HUES6 (cell line): ENCODE results near the gene ZNF385C.

ENCODE experiments used
- H3K27ac ChIP-seq: 2 replicates; pipeline ENCODE4 v1.7.0; 2013; ENCODE audit warnings: low read depth, mild to moderate bottlenecking, low read length, inconsistent platforms
- H3K27me3 ChIP-seq: 2 replicates; pipeline ENCODE4 v1.6.1; 2013; ENCODE audit warnings: low read length; ENCODE audit not compliant: control insufficient read depth, insufficient read depth
- H3K36me3 ChIP-seq: 2 replicates; pipeline ENCODE4 v1.6.1; 2013; ENCODE audit warnings: low read length; ENCODE audit not compliant: control insufficient read depth, insufficient read depth
- H3K4me1 ChIP-seq: 2 replicates; pipeline ENCODE4 v1.6.1; 2013; ENCODE audit warnings: low read length; ENCODE audit not compliant: control insufficient read depth, insufficient read depth
- H3K4me3 ChIP-seq: 2 replicates; pipeline ENCODE4 v1.5.1; 2013; ENCODE audit warnings: low read depth, low read length
- H3K9ac ChIP-seq: one replicate; pipeline ENCODE4 v1.6.1; 2013; ENCODE audit warnings: mild to moderate bottlenecking, low read length
- H3K9me3 ChIP-seq: 2 replicates; pipeline ENCODE4 v1.6.1; 2013; ENCODE audit warnings: low read depth, low read length; ENCODE audit not compliant: control insufficient read depth, insufficient read depth

ZNF385C gene

DNA sequence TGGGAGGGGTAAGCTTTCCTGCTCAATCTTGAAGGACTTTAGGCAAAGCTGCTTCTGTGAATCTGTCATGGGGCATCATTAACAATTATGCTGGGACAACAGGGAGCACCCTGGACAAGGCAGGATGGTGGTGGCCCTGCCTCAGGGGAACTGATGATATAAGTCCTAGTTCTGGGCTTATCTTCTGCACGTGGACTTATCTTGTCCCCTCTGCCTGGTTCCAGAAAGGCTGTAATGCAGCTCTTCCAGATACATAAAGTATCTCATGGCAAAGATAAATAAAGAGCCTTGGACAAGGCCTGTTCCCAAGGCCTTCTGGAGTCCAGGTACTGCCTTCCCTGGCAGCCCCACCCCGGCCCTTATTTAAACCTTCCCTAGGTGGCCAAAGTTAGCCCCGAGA lies 6.0 kb upstream of the ZNF385C start:
- H3K4me3 ChIP-seq, result no peak overlapping the region
- no peak overlapping the region for H3K27ac ChIP-seq
- no peaks in the 10 kb centered on the region for H3K9me3 ChIP-seq
- H3K36me3 ChIP-seq, result no peaks in the 10 kb centered on the region
- H3K4me1 ChIP-seq, result peaks cover 11% of the 10 kb centered on the region
- H3K9ac ChIP-seq, result no peak overlapping the region
- peaks cover 5% of the 10 kb centered on the region; the same call in 1 of the 2 replicates for H3K27me3 ChIP-seq

DNA sequence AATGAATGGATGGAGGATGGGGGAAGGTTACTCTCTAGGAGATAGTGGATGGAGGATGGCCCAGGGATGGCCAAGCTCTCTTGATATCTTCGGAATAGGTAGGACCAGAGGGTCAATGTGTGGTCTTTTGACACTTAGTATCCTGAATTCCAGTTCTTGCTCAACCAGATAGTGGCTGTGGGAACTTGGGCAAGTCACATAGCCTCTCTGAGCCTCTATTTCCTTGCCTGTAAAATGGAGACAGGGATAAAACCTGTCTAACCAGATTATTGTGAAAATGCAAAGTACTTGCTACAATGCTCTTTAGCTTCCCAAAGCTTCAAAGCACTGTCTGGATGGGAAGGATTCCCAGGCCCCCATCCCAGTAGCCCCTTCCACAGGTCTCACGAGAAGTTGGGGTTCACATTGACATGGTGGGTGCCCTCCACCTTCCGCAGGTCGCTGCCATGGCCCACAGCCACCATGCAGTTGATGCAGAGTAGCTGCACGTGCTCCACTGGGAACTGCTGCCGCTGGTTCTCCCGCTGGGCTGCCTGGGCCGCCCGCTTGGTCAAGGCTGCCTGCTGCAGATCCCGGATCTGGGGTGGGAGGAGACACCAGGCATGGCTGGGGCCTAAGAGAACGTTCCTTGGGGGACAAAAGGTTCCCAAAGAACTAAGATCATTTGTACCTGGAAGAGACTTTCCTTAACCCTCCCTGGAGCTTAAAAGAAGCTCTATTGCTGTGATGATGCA lies 5.1 kb upstream of the ZNF385C start:
- no peak overlapping the region for H3K27ac ChIP-seq
- H3K4me1 ChIP-seq, result peaks cover 9% of the 10 kb centered on the region
- no peak overlapping the region for H3K4me3 ChIP-seq
- H3K27me3 ChIP-seq, result peaks cover 11% of the 10 kb centered on the region; the same call in 1 of the 2 replicates
- H3K9ac ChIP-seq, result no peak overlapping the region
- H3K36me3 ChIP-seq, result no peaks in the 10 kb centered on the region
- no peaks in the 10 kb centered on the region for H3K9me3 ChIP-seq

DNA sequence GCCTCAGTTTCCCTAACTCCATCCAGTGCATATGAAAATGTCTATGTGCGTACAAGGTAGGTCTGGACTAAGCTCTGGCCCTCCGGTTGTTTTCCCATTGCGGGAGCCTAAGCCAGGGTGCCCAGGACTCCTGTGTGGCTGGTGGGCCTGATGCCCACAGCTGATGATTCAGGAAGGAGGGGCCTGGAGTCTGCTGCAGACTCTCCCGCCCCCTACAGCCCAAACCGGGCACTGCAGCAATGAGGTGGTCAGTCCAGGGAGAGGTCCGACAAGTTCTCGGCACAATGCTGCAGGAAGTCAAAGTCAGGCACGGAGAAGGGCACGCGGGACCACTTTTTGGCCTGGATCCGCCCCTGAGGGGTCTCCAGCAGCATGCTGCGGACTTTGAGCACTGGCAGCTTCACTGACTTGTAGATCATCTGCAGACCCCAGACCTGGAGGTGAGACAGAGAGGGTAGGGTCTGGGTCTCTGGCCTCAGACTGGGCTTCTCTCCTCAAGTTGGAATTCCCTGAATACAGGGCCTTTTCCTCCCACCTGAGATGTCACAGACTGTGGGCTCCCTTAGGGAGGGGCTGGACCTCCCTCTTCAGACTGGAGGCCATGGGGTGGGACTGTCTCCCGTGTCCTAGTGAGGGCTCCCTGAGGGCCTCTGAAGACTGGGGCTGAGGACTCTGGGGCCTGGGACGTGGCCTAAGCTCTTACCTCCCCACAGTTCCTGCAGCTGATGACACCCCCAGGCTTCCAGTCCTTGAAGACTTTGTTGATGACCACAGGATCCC lies 3.4 kb upstream of the ZNF385C start:
- Histone ChIP-seq H3K4me1 (peaks cover 17% of the 10 kb centered on the region), H3K27ac (no peak overlapping the region), H3K36me3 (no peaks in the 10 kb centered on the region), H3K4me3 (no peak overlapping the region), H3K27me3 (peaks cover 25% of the 10 kb centered on the region), H3K9me3 (no peaks in the 10 kb centered on the region), H3K9ac (no peak overlapping the region)

- Histone ChIP-seq H3K36me3 (no peaks in the 10 kb centered on the region), H3K27me3 (peaks cover 35% of the 10 kb centered on the region), H3K27ac (no peak overlapping the region), H3K4me3 (peak overlapping the region; percentile 44), H3K4me1 (peaks cover 25% of the 10 kb centered on the region), H3K9ac (no peak overlapping the region), H3K9me3 (no peaks in the 10 kb centered on the region)
Measured at GRCh38 chr17:42098730-42099399, 592 bp upstream of the ZNF385C start.

DNA sequence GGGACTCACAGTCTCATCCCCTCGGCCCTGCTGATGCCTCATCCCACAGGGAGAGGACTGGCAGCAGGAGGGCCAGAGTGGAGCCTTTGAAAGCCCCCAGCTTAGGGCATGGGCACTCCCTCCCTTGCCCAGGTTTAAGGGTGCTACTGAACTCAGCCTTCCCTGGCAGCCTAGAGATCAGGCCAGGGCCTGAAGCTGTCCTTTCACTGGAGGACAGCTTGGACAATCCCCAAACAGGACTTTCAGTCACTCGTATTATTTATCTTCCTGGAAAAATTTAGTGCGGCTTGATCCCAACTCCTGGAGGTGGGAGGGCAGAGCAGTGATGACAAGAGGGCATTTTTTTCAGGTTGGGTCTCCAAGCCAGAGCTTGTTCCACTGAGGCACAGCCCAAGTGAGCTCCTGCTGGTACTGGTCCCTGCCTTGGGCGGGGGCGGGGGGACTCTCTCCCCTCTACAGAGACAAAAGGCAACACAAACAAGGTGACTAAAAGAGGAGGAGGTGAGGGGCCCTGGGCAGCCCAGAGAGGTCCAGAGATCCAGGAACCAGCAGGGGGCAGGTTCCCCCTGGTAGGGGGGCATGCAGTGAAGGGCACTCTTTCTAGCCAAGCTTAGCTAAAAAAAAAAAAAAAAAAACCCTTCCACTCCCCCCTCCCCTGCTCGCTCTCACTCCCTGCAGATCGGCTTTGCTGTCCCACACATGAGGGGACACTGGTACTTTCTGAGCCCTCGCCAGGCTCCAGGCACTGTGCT lies 1.7 kb downstream of the ZNF385C start:
- H3K4me1 ChIP-seq, result peaks cover 31% of the 10 kb centered on the region
- H3K9me3 ChIP-seq, result no peaks in the 10 kb centered on the region
- no peaks in the 10 kb centered on the region for H3K36me3 ChIP-seq
- H3K27ac ChIP-seq, result no peak overlapping the region
- no peak overlapping the region for H3K9ac ChIP-seq
- H3K4me3 ChIP-seq, result no peak overlapping the region
- H3K27me3 ChIP-seq, result peaks cover 35% of the 10 kb centered on the region

- Histone ChIP-seq H3K27ac (no peak overlapping the region), H3K27me3 (peaks cover 35% of the 10 kb centered on the region), H3K36me3 (no peaks in the 10 kb centered on the region), H3K9me3 (no peaks in the 10 kb centered on the region), H3K4me3 (no peak overlapping the region), H3K4me1 (peaks cover 31% of the 10 kb centered on the region), H3K9ac (no peak overlapping the region)
Measured at GRCh38 chr17:42094375-42095069, 3.8 kb downstream of the ZNF385C start.

GRCh38 chr17:42092939-42093338 lies 5.3 kb downstream of the ZNF385C start:
- H3K36me3 ChIP-seq, result no peaks in the 10 kb centered on the region
- H3K9ac ChIP-seq, result no peak overlapping the region
- no peak overlapping the region for H3K4me3 ChIP-seq
- H3K4me1 ChIP-seq, result peaks cover 25% of the 10 kb centered on the region
- H3K27ac ChIP-seq, result no peak overlapping the region
- H3K27me3 ChIP-seq, result peaks cover 24% of the 10 kb centered on the region
- no peaks in the 10 kb centered on the region for H3K9me3 ChIP-seq

DNA sequence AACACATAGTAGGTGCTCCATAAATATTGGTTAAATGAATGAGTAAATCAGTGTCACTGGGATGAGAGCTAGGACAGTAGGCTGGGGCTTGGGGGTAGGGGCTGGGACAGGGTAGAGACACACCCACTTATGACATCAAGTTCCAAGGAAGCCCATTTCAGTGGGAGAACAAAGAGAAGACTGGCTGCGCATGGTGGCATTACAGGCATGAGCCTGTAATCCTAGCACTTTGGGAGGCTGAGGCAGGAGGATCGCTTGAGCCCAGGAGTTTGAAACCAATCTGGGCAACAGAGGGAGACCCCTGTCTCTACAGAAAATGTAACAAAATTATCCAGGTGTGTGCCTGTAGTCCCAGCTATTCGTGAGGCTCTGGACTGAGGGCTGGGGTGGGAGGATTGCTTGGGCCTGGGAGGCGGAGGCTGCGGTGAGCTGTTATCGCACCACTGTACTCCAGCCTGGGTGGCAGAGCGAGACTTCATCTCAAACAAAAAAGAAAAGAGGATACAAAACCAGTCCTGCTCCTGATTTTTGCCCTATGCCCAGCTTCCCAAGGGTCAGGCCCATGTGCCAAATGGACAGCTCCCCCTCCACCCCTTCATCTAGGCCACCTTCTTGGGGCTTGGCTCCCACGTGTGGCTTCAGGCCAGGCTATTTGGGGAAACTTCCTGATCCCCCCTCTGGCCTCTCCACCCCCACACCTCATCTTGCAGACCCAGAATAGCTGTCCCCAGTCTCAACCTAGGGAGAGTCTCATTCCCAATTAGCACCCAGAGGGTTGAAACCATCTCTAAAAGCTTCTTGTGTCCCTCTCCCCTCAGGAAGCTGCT lies 7.1 kb downstream of the ZNF385C start:
- H3K4me1 ChIP-seq, result peaks cover 9% of the 10 kb centered on the region; the same call in 1 of the 2 replicates
- no peak overlapping the region for H3K4me3 ChIP-seq
- H3K27ac ChIP-seq, result no peak overlapping the region
- H3K9ac ChIP-seq, result no peak overlapping the region
- no peaks in the 10 kb centered on the region for H3K36me3 ChIP-seq
- H3K9me3 ChIP-seq, result no peaks in the 10 kb centered on the region
- H3K27me3 ChIP-seq, result peaks cover 6% of the 10 kb centered on the region; the same call in 1 of the 2 replicates

GRCh38 chr17:42088736-42089135 lies 9.5 kb downstream of the ZNF385C start:
- Histone ChIP-seq H3K4me1 (peaks cover 6% of the 10 kb centered on the region; the same call in 1 of the 2 replicates), H3K4me3 (no peak overlapping the region)

More at GRCh38 chr17:42088736-42089135, 9.5 kb downstream of the ZNF385C start:
- no peak overlapping the region for H3K27ac ChIP-seq
- no peak overlapping the region for H3K9ac ChIP-seq
- H3K9me3 ChIP-seq, result no peaks in the 10 kb centered on the region
- no peaks in the 10 kb centered on the region for H3K36me3 ChIP-seq
- H3K27me3 ChIP-seq, result no peaks in the 10 kb centered on the region
